NT2/D1 (cell line): ENCODE measurements around the gene CD300H.

Experiments used
- SUZ12 ChIP-seq: IDR thresholded peaks from 2 replicates; pipeline ENCODE4 v1.6.1; 2011; ENCODE audit not compliant: insufficient read length, insufficient read depth; ENCODE audit errors: extremely low read depth
- YY1 ChIP-seq: IDR thresholded peaks from 2 replicates; pipeline ENCODE4 v1.6.1; 2011; ENCODE audit not compliant: insufficient read length, insufficient read depth
- ZNF274 ChIP-seq: IDR thresholded peaks from 2 replicates; pipeline ENCODE4 v1.6.1; 2011; ENCODE audit warnings: mild to moderate bottlenecking, low read depth, low read length

DNA sequence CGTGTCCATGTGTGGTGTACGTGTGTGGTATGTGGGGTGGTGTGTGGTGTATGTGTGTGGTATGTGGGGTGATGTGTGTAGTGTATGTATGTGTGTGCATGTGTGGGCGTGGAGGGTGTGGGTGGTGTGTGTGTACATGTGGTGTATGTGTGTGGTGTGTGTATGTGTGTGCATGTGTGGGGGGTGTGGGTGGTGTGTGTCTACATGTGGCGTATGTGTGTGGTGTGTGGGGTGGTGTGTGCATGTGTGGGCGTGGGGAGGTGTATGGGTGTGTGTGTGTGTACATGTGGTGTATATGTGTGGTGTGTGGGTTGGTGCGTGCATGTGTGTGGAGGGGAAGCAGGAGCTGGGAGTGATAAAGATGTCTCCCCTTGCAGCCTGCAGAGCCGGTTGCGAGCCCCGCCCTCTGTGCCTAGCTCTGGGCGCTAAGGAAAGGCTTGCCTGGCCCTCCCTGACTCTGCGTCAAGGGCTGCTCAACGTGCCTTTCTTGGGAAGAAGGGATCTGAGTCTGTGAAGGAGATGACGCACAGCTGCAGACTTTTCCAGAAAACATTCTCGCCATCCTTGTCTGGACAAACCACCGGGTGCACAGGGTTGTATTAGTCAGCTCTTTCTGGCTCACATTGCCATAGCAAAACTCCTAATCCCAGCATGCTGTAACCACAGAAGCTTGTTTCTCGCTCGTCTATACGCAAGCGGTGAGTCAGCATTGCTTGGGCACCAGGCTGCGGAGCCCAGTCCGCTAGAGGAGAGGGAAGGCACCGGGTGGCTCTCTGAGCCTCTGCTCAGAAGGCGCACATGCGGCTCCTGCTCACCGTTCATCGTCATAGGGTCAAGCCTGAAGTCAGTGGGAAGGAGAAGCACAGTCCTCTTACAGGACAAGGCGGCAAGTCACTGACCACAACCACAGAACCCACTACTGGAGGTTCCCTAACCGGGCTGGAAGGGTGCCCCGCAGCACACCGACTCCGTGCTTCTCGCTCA is 2.0 kb upstream of the CD300H start:
- TF ChIP-seq YY1 (no peak), SUZ12 (no peak), ZNF274 (no peak)
